Choroid plexus epithelial cell (primary cell): ENCODE data around the gene SINHCAF.
"Not testable (repeated sequence)": the region's sequence is repeated elsewhere in the genome, so short reads cannot be mapped to it uniquely, and the experiment has no call there.

Experiments
- DNase-seq: peaks from one replicate; pipeline ENCODE4 v3.0.0-alpha.2; 2010; ENCODE audit warnings: low read depth
- H3K4me3 ChIP-seq: 2 replicates; pipeline ENCODE4 v1.5.1; 2011; ENCODE audit warnings: low read depth, mild to moderate bottlenecking, control low read depth, low read length, moderate library complexity
- CTCF ChIP-seq: conservative IDR thresholded peaks from 2 replicates; pipeline ENCODE4 v1.5.1; 2011; ENCODE audit warnings: low read depth, mild to moderate bottlenecking, control low read depth, inconsistent platforms, low read length, moderate library complexity

SINHCAF gene

GRCh38 chr12:31245822-31246469, 80.0 kb downstream of the SINHCAF start:
- TF ChIP-seq CTCF = peak; percentile 32
- peak; percentile 19 for DNase-seq

DNA sequence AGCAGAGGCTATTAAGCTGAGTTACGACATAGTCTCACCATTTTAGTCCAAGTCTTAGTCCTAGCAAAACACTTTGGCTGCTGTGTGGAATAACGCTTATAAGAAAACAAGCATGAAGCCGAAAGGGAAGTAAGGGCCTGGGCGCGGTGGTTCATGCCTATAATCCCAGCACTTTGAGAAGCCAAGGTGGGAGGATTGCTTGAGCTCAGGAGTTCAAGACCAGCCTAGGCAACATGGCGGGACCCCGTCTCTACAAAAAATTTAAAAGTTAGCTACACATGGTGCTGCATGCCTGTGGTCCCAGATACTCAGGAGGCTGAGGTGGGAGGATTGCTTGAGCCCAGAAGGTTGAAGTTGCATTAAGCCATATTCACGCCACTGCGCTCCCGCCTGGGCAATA, 83.5 kb downstream of the SINHCAF start:
- not testable (repeated sequence) for DNase-seq, H3K4me3 ChIP-seq

More at GRCh38 chr12:31245822-31246469, 80.0 kb downstream of the SINHCAF start:
- no peak overlapping the region for H3K4me3 ChIP-seq

- DNase-seq = peak; percentile 72
- H3K4me3 ChIP-seq = no peak overlapping the region
- peak; percentile 88 for TF ChIP-seq CTCF
Measured at GRCh38 chr12:31238764-31239387, 87.1 kb downstream of the SINHCAF start.

DNA sequence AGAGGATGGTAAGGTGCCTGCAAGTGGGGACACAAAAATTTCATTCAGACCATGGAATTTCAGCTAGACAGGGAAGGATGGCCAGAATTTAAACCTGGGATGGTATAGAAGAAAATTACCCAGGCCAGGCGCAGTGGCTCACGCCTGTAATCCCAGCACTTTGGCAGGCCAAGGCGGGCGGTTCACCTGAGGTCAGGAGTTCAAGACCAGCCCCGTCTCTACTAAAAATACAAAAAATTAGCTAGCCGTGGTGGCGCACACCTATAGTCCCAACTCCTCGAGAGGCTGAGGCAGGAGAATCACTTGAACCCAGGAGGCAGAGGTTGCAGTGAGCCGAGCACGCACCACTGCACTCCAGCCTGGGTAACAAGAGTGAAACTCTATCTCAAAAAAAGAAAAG, 87.6 kb downstream of the SINHCAF start:
- H3K4me3 ChIP-seq, DNase-seq: not testable (repeated sequence)

GRCh38 chr12:31236998-31237637, 88.8 kb downstream of the SINHCAF start:
- no peak for TF ChIP-seq CTCF
- H3K4me3 ChIP-seq = no peak overlapping the region
- DNase-seq = no peak

GRCh38 chr12:31235868-31236395, 90.0 kb downstream of the SINHCAF start:
- DNase-seq = no peak
- no peak overlapping the region for H3K4me3 ChIP-seq
- TF ChIP-seq CTCF = no peak

DNA sequence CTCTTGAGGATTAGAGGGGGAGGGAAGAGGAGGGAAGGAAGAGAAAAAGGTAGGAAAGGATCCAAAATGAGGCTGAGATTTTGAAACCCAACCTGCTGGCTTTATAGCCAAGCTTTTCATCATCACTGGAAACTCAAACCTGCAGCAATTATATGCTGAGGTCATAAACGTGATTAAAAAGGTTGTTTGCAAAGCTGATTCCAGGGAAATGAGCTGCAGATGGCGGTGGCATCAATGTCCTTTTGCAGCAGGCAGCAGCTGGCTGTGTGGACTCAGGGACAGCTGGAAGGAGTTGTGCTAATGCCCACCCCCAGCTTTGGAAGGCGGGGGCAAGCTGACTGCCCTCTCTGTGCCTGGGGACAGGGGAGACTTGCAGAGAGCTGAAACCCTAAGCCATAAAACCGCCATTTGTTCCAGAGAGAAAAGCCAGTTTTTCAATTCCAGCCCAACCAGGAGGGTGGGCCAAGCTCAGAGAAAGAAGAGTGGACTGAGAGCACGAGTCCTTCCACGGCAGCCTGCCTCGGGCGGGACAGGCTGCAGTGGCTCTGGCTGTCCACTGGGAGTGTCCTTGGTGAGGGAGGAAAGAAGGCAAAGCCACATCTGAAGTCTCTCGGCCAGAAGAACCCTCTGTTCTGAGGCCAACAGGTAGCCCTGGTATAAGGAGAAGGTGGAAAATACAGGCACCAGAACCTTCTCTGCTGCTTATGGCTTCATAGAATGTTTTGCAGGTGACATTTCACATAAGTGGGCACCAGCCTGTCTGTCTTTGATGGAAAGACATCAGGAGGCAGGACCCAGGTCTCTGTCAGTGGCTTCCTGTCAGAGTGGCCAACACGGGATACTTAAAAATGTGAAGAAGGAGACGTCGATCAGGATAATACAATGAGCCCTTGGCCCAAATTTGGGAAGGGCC, 90.7 kb downstream of the SINHCAF start:
- peak; percentile 66 for TF ChIP-seq CTCF
- no peak overlapping the region for H3K4me3 ChIP-seq
- peak; percentile 64 for DNase-seq
